Measurements from ENCODE around the gene RARB.

RARB gene

DNA sequence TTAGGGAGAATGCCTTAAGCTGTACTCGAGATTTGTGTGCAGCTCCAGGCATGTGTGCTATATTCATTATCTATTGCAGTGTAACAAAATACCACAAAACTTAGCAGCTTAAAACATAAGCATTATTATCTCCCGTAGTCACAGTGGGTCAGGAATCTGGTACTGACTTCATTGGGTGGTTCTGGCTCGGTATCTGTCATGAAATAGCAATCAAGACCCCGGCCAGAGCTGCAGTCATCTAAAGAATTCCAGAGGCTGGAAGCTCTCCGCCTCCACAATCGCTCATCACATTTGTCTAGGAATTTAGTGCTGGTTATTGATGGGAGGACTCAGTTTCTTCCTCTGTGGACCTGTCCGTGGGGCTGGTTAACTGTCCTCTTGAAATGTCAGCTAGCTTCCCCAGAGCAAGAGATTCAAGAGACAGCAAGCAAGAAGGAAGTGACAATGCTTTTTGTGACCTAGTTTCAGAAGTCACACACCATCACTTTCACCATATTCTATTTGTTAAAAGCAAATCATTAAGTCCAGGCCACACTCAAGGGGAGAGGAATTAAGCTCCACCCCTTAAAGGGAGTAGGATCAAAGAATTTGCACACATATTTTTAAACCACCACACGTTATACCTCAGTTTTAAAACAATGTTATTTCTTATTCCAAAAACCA, 160.5 kb downstream of the RARB start:
- no peaks in the 10 kb centered on the region for H3K36me3 ChIP-seq (ENCODE audit: control insufficient read depth in 2 of 2, insufficient read depth in 1 of 2, low read length in 2 of 2)
- H3K4me1 ChIP-seq (ENCODE audit: control insufficient read depth, insufficient read depth, low read length) = no peaks in the 10 kb centered on the region
- no peak overlapping the region for H3K27ac ChIP-seq (ENCODE audit: extremely low read depth, low read depth, low read length)
- no peaks in the 10 kb centered on the region for H3K9me3 ChIP-seq (ENCODE audit: control insufficient read depth, insufficient read depth, low read depth, low read length)
- POLR2A ChIA-PET = no interaction called here
- no peak for TF ChIP-seq REST (tag by site-specific recombination; IDR thresholded peaks at IDR 0.05)
- TF ChIP-seq, protein P1, sequence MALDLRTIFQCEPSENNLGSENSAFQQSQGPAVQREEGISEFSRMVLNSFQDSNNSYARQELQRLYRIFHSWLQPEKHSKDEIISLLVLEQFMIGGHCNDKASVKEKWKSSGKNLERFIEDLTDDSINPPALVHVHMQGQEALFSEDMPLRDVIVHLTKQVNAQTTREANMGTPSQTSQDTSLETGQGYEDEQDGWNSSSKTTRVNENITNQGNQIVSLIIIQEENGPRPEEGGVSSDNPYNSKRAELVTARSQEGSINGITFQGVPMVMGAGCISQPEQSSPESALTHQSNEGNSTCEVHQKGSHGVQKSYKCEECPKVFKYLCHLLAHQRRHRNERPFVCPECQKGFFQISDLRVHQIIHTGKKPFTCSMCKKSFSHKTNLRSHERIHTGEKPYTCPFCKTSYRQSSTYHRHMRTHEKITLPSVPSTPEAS (tag by site-specific recombination; IDR thresholded peaks at IDR 0.05) = no peak
- CTCF ChIA-PET = no interaction called here
- H3K4me3 ChIP-seq (ENCODE audit: low read depth, low read length) = no peak overlapping the region

DNA sequence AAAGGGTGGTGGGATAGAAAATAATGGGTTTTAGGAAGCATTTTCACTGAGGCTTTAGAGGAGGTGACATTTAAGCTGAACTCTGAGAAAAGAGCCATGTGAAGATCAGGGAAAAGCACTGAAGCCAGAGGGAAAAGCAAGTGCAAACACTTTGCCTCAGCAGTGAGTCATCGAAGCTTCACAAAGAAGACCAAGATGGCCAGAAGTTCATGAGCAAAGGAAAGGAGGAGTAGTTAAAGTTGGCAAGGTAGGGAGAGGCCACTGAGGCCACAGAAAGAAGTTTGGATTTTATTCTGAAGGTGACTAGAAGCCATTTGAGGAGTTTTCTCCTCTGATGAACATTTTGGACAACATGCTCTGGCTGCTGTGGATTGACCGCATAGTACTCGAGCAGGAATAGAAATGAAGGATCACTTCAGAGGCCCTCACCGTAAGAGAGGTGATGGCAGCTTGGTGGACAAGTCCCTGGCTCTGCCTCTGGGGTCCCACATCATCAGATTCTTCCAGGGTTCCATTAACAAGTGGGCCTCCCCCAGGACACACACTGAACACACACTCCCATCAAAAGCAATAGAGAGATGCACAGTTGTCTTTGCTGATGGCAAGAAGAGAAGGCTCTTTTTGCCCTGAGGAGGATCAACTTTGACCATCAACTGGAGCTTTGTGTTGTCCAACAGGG, 161.2 kb downstream of the RARB start:
- TF ChIP-seq ZFP41 (tag by site-specific recombination; IDR thresholded peaks at IDR 0.05; ENCODE audit: borderline replicate concordance) (no peak), ZNF660 (tag by site-specific recombination; IDR thresholded peaks at IDR 0.05) (no peak), ZXDB (tag by site-specific recombination; IDR thresholded peaks at IDR 0.05) (no peak), KLF16 (tag by site-specific recombination; IDR thresholded peaks at IDR 0.05) (no peak)
- H3K27ac ChIP-seq (ENCODE audit: extremely low read depth, low read depth, low read length) = no peak overlapping the region
- no peaks in the 10 kb centered on the region for H3K36me3 ChIP-seq (ENCODE audit: control insufficient read depth in 2 of 2, insufficient read depth in 1 of 2, low read length in 2 of 2)
- H3K4me1 ChIP-seq (ENCODE audit: control insufficient read depth, insufficient read depth, low read length) = no peaks in the 10 kb centered on the region
- H3K9me3 ChIP-seq (ENCODE audit: control insufficient read depth, insufficient read depth, low read depth, low read length) = no peaks in the 10 kb centered on the region
- CTCF ChIA-PET = interaction anchor here (0.6 kb wide), 1 partner anchor 53 kb away, joined by 5 read pairs; no protein-coding TSS in a partner anchor
- no peak overlapping the region for H3K4me3 ChIP-seq (ENCODE audit: low read depth, low read length)
- POLR2A ChIA-PET = no interaction called here

DNA sequence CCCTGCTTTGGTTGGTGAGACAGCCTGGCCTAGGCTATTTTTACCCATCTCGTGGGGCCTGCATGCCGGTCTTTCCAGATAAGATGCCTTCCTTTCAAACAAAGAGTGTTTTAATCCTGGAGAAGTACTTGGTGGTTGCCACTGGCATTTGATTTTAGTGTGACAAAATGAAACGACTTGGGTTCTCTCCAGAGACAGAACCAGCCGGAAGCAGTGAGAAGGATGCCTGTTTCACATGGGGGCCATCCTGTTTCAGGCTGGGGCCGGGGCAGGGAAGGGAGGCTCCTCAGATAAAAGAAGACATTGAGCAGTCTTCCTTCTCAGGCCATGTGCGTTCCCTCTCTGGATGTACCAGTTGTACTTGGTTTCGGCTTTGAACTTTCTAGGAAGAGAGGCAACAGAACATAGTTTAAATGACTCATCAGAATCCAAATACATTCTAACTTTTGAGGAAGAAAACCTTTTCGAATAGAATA, 161.8 kb downstream of the RARB start:
- Histone ChIP-seq H3K27ac (ENCODE audit: extremely low read depth, low read depth, low read length) (no peak overlapping the region), H3K4me1 (ENCODE audit: control insufficient read depth, insufficient read depth, low read length) (no peaks in the 10 kb centered on the region), H3K4me3 (ENCODE audit: low read depth, low read length) (no peak overlapping the region), H3K36me3 (ENCODE audit: control insufficient read depth in 2 of 2, insufficient read depth in 1 of 2, low read length in 2 of 2) (no peaks in the 10 kb centered on the region), H3K9me3 (ENCODE audit: control insufficient read depth, insufficient read depth, low read depth, low read length) (no peaks in the 10 kb centered on the region)
- ChIA-PET CTCF (no interaction called here), POLR2A (no interaction called here)
- TF ChIP-seq ZNF184 (tag by site-specific recombination; IDR thresholded peaks at IDR 0.05) (no peak), ZNF24 (tag by site-specific recombination; IDR thresholded peaks at IDR 0.05) (no peak), ZNF501 (tag by site-specific recombination; IDR thresholded peaks at IDR 0.05) (no peak), GLIS2 (tag by site-specific recombination; IDR thresholded peaks at IDR 0.05) (no peak), ZNF248 (tag by site-specific recombination; IDR thresholded peaks at IDR 0.05) (no peak), ZFHX2 (tag by site-specific recombination; conservative IDR thresholded peaks at IDR 0.05) (no peak), REPIN1 (tag by site-specific recombination; IDR thresholded peaks at IDR 0.05; ENCODE audit: low read depth) (no peak), ZIC2 (tag by site-specific recombination; IDR thresholded peaks at IDR 0.05) (no peak), ZNF311 (tag by site-specific recombination; IDR thresholded peaks at IDR 0.05; ENCODE audit: borderline replicate concordance) (no peak), ZFP3 (tag by site-specific recombination; IDR thresholded peaks at IDR 0.05; ENCODE audit: low read depth) (no peak), ZBTB17 (tag by site-specific recombination; IDR thresholded peaks at IDR 0.05) (no peak), ZNF747 (tag by site-specific recombination; IDR thresholded peaks at IDR 0.05) (no peak), ZNF585B (tag by site-specific recombination; IDR thresholded peaks at IDR 0.05) (no peak)
- TF ChIP-seq, protein P2, sequence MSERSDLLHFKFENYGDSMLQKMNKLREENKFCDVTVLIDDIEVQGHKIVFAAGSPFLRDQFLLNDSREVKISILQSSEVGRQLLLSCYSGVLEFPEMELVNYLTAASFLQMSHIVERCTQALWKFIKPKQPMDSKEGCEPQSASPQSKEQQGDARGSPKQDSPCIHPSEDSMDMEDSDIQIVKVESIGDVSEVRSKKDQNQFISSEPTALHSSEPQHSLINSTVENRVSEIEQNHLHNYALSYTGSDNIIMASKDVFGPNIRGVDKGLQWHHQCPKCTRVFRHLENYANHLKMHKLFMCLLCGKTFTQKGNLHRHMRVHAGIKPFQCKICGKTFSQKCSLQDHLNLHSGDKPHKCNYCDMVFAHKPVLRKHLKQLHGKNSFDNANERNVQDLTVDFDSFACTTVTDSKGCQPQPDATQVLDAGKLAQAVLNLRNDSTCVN (tag by site-specific recombination; optimal IDR thresholded peaks at IDR 0.05) = no peak
- TF ChIP-seq, protein P3, sequence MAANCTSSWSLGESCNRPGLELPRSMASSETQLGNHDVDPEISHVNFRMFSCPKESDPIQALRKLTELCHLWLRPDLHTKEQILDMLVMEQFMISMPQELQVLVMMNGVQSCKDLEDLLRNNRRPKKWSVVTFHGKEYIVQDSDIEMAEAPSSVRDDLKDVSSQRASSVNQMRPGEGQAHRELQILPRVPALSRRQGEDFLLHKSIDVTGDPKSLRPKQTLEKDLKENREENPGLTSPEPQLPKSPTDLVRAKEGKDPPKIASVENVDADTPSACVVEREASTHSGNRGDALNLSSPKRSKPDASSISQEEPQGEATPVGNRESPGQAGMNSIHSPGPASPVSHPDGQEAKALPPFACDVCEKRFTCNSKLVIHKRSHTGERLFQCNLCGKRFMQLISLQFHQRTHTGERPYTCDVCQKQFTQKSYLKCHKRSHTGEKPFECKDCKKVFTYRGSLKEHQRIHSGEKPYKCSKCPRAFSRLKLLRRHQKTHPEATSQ (tag by site-specific recombination; IDR thresholded peaks at IDR 0.05) = no peak
- TF ChIP-seq, protein P4, sequence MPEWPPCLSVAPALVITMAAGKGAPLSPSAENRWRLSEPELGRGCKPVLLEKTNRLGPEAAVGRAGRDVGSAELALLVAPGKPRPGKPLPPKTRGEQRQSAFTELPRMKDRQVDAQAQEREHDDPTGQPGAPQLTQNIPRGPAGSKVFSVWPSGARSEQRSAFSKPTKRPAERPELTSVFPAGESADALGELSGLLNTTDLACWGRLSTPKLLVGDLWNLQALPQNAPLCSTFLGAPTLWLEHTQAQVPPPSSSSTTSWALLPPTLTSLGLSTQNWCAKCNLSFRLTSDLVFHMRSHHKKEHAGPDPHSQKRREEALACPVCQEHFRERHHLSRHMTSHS (tag by site-specific recombination; IDR thresholded peaks at IDR 0.05) = no peak
